ENCODE data around the gene BTBD9. TPM values are rescaled to one million over a fixed set of nuclear protein-coding genes. Genes with fewer than 3 reads are reported as not detected.

BTBD9 gene
- total RNA-seq, 1 experiment from 2014 or later: 8.9 TPM

- no peak for TF ChIP-seq CTCF (conservative IDR thresholded peaks at IDR 0.05)
- Histone ChIP-seq H3K27ac (ENCODE audit: insufficient read length, low read depth, low read length) (no peak overlapping the region), H2AK5ac (ENCODE audit: insufficient read length, low read length) (no peak overlapping the region), H2BK5ac (ENCODE audit: insufficient read length, low read length) (no peak overlapping the region), H4K91ac (ENCODE audit: insufficient read length, low read depth, low read length) (no peak overlapping the region), H3K56ac (ENCODE audit: insufficient read length, low read depth, low read length) (no peak overlapping the region), H3K18ac (ENCODE audit: insufficient read length, low read depth, low read length) (no peak overlapping the region), H3T11ph (ENCODE audit: low read length) (no peak overlapping the region), H3K4ac (ENCODE audit: low read depth, low read length) (no peak overlapping the region), H3K23me2 (ENCODE audit: insufficient read length, low read depth, low read length, poor library complexity, severe bottlenecking) (no peaks in the 10 kb centered on the region), H2BK20ac (ENCODE audit: low read depth, low read length, poor library complexity, severe bottlenecking) (peak overlapping the region; percentile 11), H2BK12ac (ENCODE audit: insufficient read length, low read depth, low read length) (no peak overlapping the region), H3K23ac (ENCODE audit: insufficient read length, low read depth, low read length) (no peak overlapping the region), H2BK15ac (ENCODE audit: low read depth, low read length) (no peak overlapping the region), H3K9me3 (ENCODE audit: control insufficient read depth, low read depth, low read length) (no peaks in the 10 kb centered on the region), H4K8ac (replicated peaks; ENCODE audit: insufficient read length, low read depth, low read length) (no peak overlapping the region), H3K14ac (ENCODE audit: insufficient read depth, low read length) (no peak overlapping the region), H3K4me2 (ENCODE audit: insufficient read depth, insufficient read length, low read length) (no peak overlapping the region), H2BK120ac (ENCODE audit: low read depth, low read length, poor library complexity, severe bottlenecking) (no peak overlapping the region), H3K27me3 (ENCODE audit: insufficient read depth, low read length) (no peaks in the 10 kb centered on the region), H3K79me2 (ENCODE audit: insufficient read depth, low read length) (no peaks in the 10 kb centered on the region), H4K20me1 (ENCODE audit: control insufficient read depth, insufficient read depth, insufficient read length) (no peaks in the 10 kb centered on the region), H2AFZ (ENCODE audit: low read length) (no peak overlapping the region), H3K9ac (ENCODE audit: extremely low read depth, insufficient read length, low read length) (no peak overlapping the region), H3K79me1 (ENCODE audit: insufficient read depth, low read depth, low read length, poor library complexity, severe bottlenecking) (no peaks in the 10 kb centered on the region), H4K5ac (ENCODE audit: insufficient read length, low read depth, low read length) (no peak overlapping the region), H3K4me1 (ENCODE audit: insufficient read depth, low read length) (peaks cover 2% of the 10 kb centered on the region; the same call in 1 of the 2 replicates)
- no peak for DNase-seq
- H3K27ac Mint-ChIP-seq: peak overlapping the region in 1 of 3 experiments; percentile 13; a peak in 1 of 7 replicates
- H3K4me1 Mint-ChIP-seq: peaks cover 17 to 31% of the 10 kb centered on the region in 2 experiments
- H3K36me3 Mint-ChIP-seq (ENCODE audit: insufficient read depth in 1 of 3, low read depth in 3 of 3): no peaks in the 10 kb centered on the region; a peak in 1 of 7 replicates
- H3K4me3 Mint-ChIP-seq: no peak overlapping the region
- H3K27me3 Mint-ChIP-seq (ENCODE audit: low read depth): no peaks in the 10 kb centered on the region
- H3K9me3 Mint-ChIP-seq: no peaks in the 10 kb centered on the region
Measured at GRCh38 chr6:38391206-38391605, 248.5 kb downstream of the BTBD9 start.

Measured in H9 (cell line).